PC-9 (cell line): Measurements from ENCODE around the gene ATP13A5.

ENCODE experiments used
- EZH2 ChIP-seq: fragments of 200-600 bp; sonication (generic); IDR thresholded peaks from 2 replicates; pipeline ENCODE4 v1.8.0; 2017; ENCODE audit warnings: antibody characterized with exemption, low read depth
- TF ChIP-seq, protein P1 (sequence below): fragments of 200-600 bp; sonication (generic); conservative IDR thresholded peaks from 2 replicates; pipeline ENCODE4 v1.6.1; 2017; ENCODE audit warnings: mixed run types, antibody characterized with exemption, mild to moderate bottlenecking, moderate library complexity

GRCh38 chr3:193261970-193262369 is 116.6 kb downstream of the ATP13A5 start:
- TF ChIP-seq EZH2 = no peak
- TF ChIP-seq, protein P1, sequence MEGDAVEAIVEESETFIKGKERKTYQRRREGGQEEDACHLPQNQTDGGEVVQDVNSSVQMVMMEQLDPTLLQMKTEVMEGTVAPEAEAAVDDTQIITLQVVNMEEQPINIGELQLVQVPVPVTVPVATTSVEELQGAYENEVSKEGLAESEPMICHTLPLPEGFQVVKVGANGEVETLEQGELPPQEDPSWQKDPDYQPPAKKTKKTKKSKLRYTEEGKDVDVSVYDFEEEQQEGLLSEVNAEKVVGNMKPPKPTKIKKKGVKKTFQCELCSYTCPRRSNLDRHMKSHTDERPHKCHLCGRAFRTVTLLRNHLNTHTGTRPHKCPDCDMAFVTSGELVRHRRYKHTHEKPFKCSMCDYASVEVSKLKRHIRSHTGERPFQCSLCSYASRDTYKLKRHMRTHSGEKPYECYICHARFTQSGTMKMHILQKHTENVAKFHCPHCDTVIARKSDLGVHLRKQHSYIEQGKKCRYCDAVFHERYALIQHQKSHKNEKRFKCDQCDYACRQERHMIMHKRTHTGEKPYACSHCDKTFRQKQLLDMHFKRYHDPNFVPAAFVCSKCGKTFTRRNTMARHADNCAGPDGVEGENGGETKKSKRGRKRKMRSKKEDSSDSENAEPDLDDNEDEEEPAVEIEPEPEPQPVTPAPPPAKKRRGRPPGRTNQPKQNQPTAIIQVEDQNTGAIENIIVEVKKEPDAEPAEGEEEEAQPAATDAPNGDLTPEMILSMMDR = no peak
